Transverse colon (tissue), 4 donors: ENCODE results near the gene NUDT22. TPM values are rescaled to one million over a fixed set of nuclear protein-coding genes. Genes with fewer than 3 reads are reported as not detected.

Source experiments
- DNase-seq: peaks from one replicate; pipeline ENCODE4 v3.0.0-alpha.2; 2019
- H3K27ac ChIP-seq, 4 donors: fragments of 200-600 bp; sonication (generic); 2 replicates each; pipeline ENCODE4 v1.5.1; 2016 to 2018; ENCODE audit warnings: inconsistent platforms in 4 of 4
- H3K27me3 ChIP-seq: fragments of 200-600 bp; sonication (generic); 2 replicates; pipeline ENCODE4 v1.5.1; 2017; ENCODE audit warnings: inconsistent platforms
- H3K36me3 ChIP-seq, 4 donors: fragments of 200-600 bp; sonication (generic); 2 replicates each; pipeline ENCODE4 v1.5.1; 2017 to 2019; ENCODE audit warnings: inconsistent platforms in 4 of 4
- H3K4me1 ChIP-seq, 4 donors: fragments of 200-600 bp; sonication (generic); 2 replicates each; pipeline ENCODE4 v1.5.1; 2017 to 2020; ENCODE audit warnings: inconsistent platforms in 4 of 4
- H3K4me3 ChIP-seq, 4 donors: fragments of 200-600 bp; sonication (generic); 1 replicate in 1 of 4; 2 replicates in 3 of 4; pipeline versions ENCODE4 v1.5.1 to v1.6.1; 2017 to 2019; ENCODE audit warnings: inconsistent platforms in 4 of 4
- H3K9me3 ChIP-seq, 2 donors: fragments of 200-600 bp; sonication (generic); 2 replicates each; pipeline ENCODE4 v1.5.1; 2017 to 2019; ENCODE audit warnings: inconsistent platforms in 2 of 2
- CTCF ChIP-seq, 5 experiments: fragments of 200-600 bp in 3 of 5; fragments of 450-650 bp in 2 of 5; sonication (generic) in 3 of 5; IDR thresholded peaks; 1 replicate in 2 of 5; 2 replicates in 3 of 5; pipeline ENCODE4 v1.5.1; 2016 to 2017; ENCODE audit warnings: antibody characterized with exemption in 5 of 5, inconsistent platforms in 3 of 5, mild to moderate bottlenecking in 2 of 5, moderate library complexity in 1 of 5
- EP300 ChIP-seq: sonication (generic); formaldehyde crosslinking; IDR thresholded peaks from one replicate; pipeline ENCODE4 v1.6.1; 2017; ENCODE audit warnings: antibody characterized with exemption, low read depth
- POLR2A ChIP-seq: fragments of 450-650 bp; IDR thresholded peaks from one replicate; pipeline ENCODE4 v1.6.1; 2016; ENCODE audit warnings: antibody characterized with exemption, mild to moderate bottlenecking, moderate library complexity
- POLR2AphosphoS5 ChIP-seq, 3 donors: sonication (generic); formaldehyde crosslinking; IDR thresholded peaks; one replicate each; pipeline ENCODE4 v1.6.1; 2016; ENCODE audit warnings: antibody characterized with exemption in 3 of 3
- WGBS, 2 donors: methylation state at CpG; one replicate each; pipeline ENCODE4 v1.1.5; 2018; ENCODE audit warnings: low coverage in 1 of 2; 5-methylcytosine and 5-hydroxymethylcytosine counted together
- in situ Hi-C, 4 donors: fragments of 200-750 bp; cut with MboI; loops; one replicate each; pipeline versions ENCODE4 v1.15.0 to v1.15.1; 2017; ENCODE audit warnings: low sequenced_read_pairs in 3 of 4, low pct_ligation_motif_present in 1 of 4, low pct_unique_long_range_greater_than_20kb in 1 of 4
- intact Hi-C: fragments of 100-400 bp; cut with DNase I; formaldehyde crosslinking; loops from one replicate; pipeline ENCODE4 v1.15.1; 2023; ENCODE audit warnings: low total_unique reads
- total RNA-seq, 4 donors: library from RNA; depleted of rRNA; stranded (reverse); fragments of >200 nt; gene quantifications; one replicate each; pipeline ENCODE4 v1.1.0, GENCODE V29; 2016

Gene NUDT22
- total RNA-seq, 4 donors from 2014 or later: 84.0 to 215 (median 127) TPM

- Histone ChIP-seq H3K4me3 (no peak overlapping the region), H3K36me3 (no peaks in the 10 kb centered on the region), H3K9me3 (no peaks in the 10 kb centered on the region), H3K27me3 (no peaks in the 10 kb centered on the region), H3K27ac (no peak overlapping the region), H3K4me1 (peaks cover 8 to 11% (median 10%) of the 10 kb centered on the region in 4 donors)
- intact Hi-C loops (no loop called here), in situ Hi-C loops (no loop called here)
- no peak for TF ChIP-seq EP300
- TF ChIP-seq CTCF (IDR thresholded peaks at IDR 0.05): no peak
- TF ChIP-seq POLR2A: no peak
- no peak for TF ChIP-seq POLR2AphosphoS5 (IDR thresholded peaks at IDR 0.05)
- WGBS, 2 donors: 82% methylated on average over 5 of the region's 14 CpGs; no CpG with 5 or more reads in 1 of the 2 donors
- DNase-seq: no peak
Measured at GRCh38 chr11:64220798-64221197, 5.3 kb upstream of the NUDT22 start.

- in situ Hi-C loops (no loop called here), intact Hi-C loops (no loop called here)
- 76 to 88% methylated on average over 5 to 9 of the region's 9 CpGs for WGBS, 2 donors
- Histone ChIP-seq H3K4me1 (peaks cover 14 to 21% (median 19%) of the 10 kb centered on the region in 4 donors), H3K9me3 (no peaks in the 10 kb centered on the region), H3K36me3 (no peaks in the 10 kb centered on the region), H3K27ac (no peak overlapping the region), H3K27me3 (no peaks in the 10 kb centered on the region), H3K4me3 (no peak overlapping the region)
- TF ChIP-seq CTCF (IDR thresholded peaks at IDR 0.05) (no peak), POLR2A (no peak), EP300 (no peak), POLR2AphosphoS5 (IDR thresholded peaks at IDR 0.05) (no peak)
- no peak for DNase-seq
Measured at GRCh38 chr11:64222651-64223000, 3.4 kb upstream of the NUDT22 start.

DNA sequence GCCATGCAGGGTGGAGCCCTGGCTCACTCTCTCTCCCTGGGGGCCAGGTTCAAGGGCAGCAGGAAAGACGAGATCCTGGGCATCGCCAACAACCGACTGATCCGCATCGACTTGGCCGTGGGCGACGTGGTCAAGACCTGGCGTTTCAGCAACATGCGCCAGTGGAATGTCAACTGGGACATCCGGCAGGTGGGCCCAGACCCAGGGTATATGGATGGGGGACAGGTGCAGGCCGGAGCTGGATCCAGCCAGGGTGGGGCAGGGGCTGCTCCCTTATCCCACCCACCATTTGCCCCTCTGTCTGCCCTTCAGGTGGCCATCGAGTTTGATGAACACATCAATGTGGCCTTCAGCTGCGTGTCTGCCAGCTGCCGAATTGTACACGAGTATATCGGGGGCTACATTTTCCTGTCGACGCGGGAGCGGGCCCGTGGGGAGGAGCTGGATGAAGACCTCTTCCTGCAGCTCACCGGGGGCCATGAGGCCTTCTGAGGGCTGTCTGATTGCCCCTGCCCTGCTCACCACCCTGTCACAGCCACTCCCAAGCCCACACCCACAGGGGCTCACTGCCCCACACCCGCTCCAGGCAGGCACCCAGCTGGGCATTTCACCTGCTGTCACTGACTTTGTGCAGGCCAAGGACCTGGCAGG lies 2.9 kb upstream of the NUDT22 start:
- WGBS, 2 donors: 85% methylated on average over 21 of the region's 24 CpGs; no CpG with 5 or more reads in 1 of the 2 donors
- DNase-seq: no peak
- Histone ChIP-seq H3K4me1 (peaks cover 18 to 24% (median 22%) of the 10 kb centered on the region in 4 donors), H3K27ac (no peak overlapping the region), H3K4me3 (no peak overlapping the region), H3K9me3 (no peaks in the 10 kb centered on the region), H3K36me3 (no peaks in the 10 kb centered on the region), H3K27me3 (no peaks in the 10 kb centered on the region)
- no peak for TF ChIP-seq POLR2AphosphoS5 (IDR thresholded peaks at IDR 0.05)
- no peak for TF ChIP-seq POLR2A
- TF ChIP-seq CTCF (IDR thresholded peaks at IDR 0.05): no peak
- no peak for TF ChIP-seq EP300
- in situ Hi-C loops (no loop called here), intact Hi-C loops (no loop called here)

DNA sequence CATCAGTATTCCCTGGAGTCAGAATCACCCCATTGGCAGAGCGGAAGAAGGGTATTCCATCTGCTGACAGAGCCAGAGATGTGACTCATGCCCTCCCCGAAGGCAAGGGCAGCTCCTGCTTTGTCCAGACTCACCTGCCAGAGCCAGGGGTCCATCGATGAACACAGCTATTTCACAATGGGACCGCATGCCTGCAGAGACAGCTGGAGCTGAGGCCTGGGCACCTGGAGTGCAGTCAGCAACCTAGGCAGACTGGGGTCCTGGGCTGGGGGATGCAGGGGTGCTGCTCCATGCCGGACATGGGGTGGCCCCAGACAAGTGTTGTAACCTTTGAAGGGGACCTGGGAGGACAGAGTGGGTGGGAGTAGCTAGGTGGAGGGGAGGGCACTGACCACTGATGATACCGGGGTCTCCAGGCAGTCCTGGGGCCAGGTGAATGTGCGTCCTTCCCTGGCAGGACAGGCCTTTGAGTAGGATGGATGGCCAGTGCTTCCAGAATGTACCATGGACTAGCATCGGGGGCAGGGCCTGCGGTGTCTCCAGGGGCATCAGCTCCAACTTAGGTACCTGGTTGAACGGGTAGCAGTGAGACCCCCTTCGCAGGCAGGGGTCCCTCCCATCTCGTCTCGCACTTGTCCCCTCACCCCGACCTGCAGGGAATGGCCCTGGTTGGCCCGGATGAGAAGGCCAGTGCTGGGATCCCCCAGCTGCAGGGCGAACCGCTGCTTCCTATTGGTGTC lies 1.8 kb upstream of the NUDT22 start:
- 88 to 100% methylated on average over 1 to 16 of the region's 17 CpGs for WGBS, 2 donors
- in situ Hi-C loops: no loop called here
- Histone ChIP-seq H3K4me3 (no peak overlapping the region), H3K36me3 (no peaks in the 10 kb centered on the region), H3K9me3 (no peaks in the 10 kb centered on the region), H3K4me1 (peaks cover 18 to 36% (median 27%) of the 10 kb centered on the region in 4 donors), H3K27me3 (no peaks in the 10 kb centered on the region), H3K27ac (no peak overlapping the region)
- DNase-seq: no peak
- no peak for TF ChIP-seq EP300
- no peak for TF ChIP-seq CTCF (IDR thresholded peaks at IDR 0.05)
- TF ChIP-seq POLR2AphosphoS5 (IDR thresholded peaks at IDR 0.05): no peak
- TF ChIP-seq POLR2A: no peak
- intact Hi-C loops: no loop called here
